Stimulated activated CD8-positive, alpha-beta memory T cell treated with anti-CD3 and anti-CD28 coated beads, Interleukin-4, amount 100 ng/mL, for 1 hour (primary cell): Measurements from ENCODE around the gene GPR42.
"Not testable (repeated sequence)": the region's sequence is repeated elsewhere in the genome, so short reads cannot be mapped to it uniquely, and the experiment has no call there.

Source experiments
- DNase-seq, 2 donors: peaks; one replicate each; pipeline ENCODE4 v3.0.0-alpha.2; 2020; ENCODE audit warnings: low read depth in 2 of 2, low spot score in 1 of 2

The GPR42 gene

GRCh38 chr19:35346193-35347052 is 24.4 kb upstream of the GPR42 start:
- peak; percentile 10 to 51 for DNase-seq

- no peak for DNase-seq
Observed at GRCh38 chr19:35347171-35347929, 23.5 kb upstream of the GPR42 start, which contains the start of gene FFAR1. Gene FFAR1 (plus strand): TSS chr19:35347902. CDS start chr19:35351552, 3,650 bp downstream.

GRCh38 chr19:35347930-35348298 is 23.0 kb upstream of the GPR42 start:
- DNase-seq: no peak

- DNase-seq: no peak
Observed at GRCh38 chr19:35348911-35349611, 21.8 kb upstream of the GPR42 start.

- DNase-seq: no peak
Observed at GRCh38 chr19:35349614-35350521, 21.0 kb upstream of the GPR42 start.

- no peak for DNase-seq
Observed at GRCh38 chr19:35350591-35350990, 20.3 kb upstream of the GPR42 start.

- no peak for DNase-seq
Observed at GRCh38 chr19:35351411-35352176, 19.3 kb upstream of the GPR42 start.

GRCh38 chr19:35352177-35352447 is 18.8 kb upstream of the GPR42 start:
- no peak for DNase-seq

- peak; percentile 38 to 44 for DNase-seq
Observed at GRCh38 chr19:35352448-35353304, 18.2 kb upstream of the GPR42 start.

- DNase-seq: no peak
Observed at GRCh38 chr19:35353635-35354034, 17.2 kb upstream of the GPR42 start.

- no peak for DNase-seq
Observed at GRCh38 chr19:35354898-35355297, 16.0 kb upstream of the GPR42 start.

GRCh38 chr19:35355791-35356460 is 14.9 kb upstream of the GPR42 start:
- DNase-seq: no peak

GRCh38 chr19:35357867-35358573 is 12.8 kb upstream of the GPR42 start, which contains the start of gene FFAR3:
Gene FFAR3 (plus strand): TSS chr19:35358460. CDS start chr19:35358891, 431 bp downstream.
- no peak for DNase-seq

- not testable (repeated sequence) for DNase-seq
Observed at GRCh38 chr19:35358834-35359233, 12.0 kb upstream of the GPR42 start.

- DNase-seq: not testable (repeated sequence)
Observed at GRCh38 chr19:35359395-35359794, 11.5 kb upstream of the GPR42 start.

GRCh38 chr19:35360081-35360480 is 10.8 kb upstream of the GPR42 start:
- DNase-seq: not testable (repeated sequence)

GRCh38 chr19:35360880-35361420 is 9.9 kb upstream of the GPR42 start:
- no peak for DNase-seq
